KOPT-K1 (cell line): Measurements from ENCODE around the gene MAML3.

ENCODE experiments used
- H3K27ac ChIP-seq: fragments of 200-600 bp; sonication (generic); 2 replicates; pipeline ENCODE4 v1.5.1; 2016; ENCODE audit warnings: antibody characterized with exemption, mild to moderate bottlenecking, low read depth, low read length; ENCODE audit not compliant: poor library complexity, severe bottlenecking
- H3K36me3 ChIP-seq: fragments of 200-600 bp; sonication (generic); 2 replicates; pipeline ENCODE4 v1.5.1; 2017; ENCODE audit warnings: antibody characterized with exemption, mild to moderate bottlenecking, low read length, moderate library complexity; ENCODE audit not compliant: insufficient read depth
- H3K9me3 ChIP-seq: fragments of 200-600 bp; sonication (generic); 2 replicates; pipeline ENCODE4 v1.5.1; 2017; ENCODE audit warnings: antibody characterized with exemption, low read length, mild to moderate bottlenecking; ENCODE audit not compliant: insufficient read depth, poor library complexity, severe bottlenecking

The MAML3 gene

GRCh38 chr4:139684351-139684750 lies 469.6 kb downstream of the MAML3 start:
- Histone ChIP-seq H3K27ac (no peak overlapping the region), H3K36me3 (no peaks in the 10 kb centered on the region; the same call in 1 of the 2 replicates)

DNA sequence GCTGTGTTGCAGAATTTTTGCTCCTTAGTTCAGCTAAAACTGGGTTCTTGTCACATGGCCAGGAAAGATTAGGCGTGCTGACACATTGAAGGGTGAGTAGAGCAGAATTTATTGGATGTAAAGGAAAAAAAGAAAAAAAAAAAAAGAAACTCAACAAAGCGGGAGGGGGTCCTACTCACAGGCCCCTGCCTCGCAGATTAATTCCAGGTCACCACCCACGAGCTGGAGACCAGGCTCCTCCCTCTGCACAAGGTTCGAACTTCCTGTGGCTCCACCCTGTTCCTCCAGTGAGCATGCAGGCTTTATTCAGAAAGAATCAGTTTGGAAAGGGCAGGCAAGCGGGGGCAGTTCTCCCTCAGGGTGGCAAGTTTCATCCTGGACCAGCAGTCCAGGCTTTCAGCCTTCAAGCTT lies 471.2 kb downstream of the MAML3 start:
- peaks cover 14% of the 10 kb centered on the region for H3K9me3 ChIP-seq
- no peaks in the 10 kb centered on the region; the same call in 1 of the 2 replicates for H3K36me3 ChIP-seq
- no peak overlapping the region for H3K27ac ChIP-seq

More at GRCh38 chr4:139684351-139684750, 469.6 kb downstream of the MAML3 start:
- peaks cover 14% of the 10 kb centered on the region for H3K9me3 ChIP-seq

- Histone ChIP-seq H3K27ac (no peak overlapping the region), H3K9me3 (peaks cover 14% of the 10 kb centered on the region), H3K36me3 (no peaks in the 10 kb centered on the region; the same call in 1 of the 2 replicates)
Observed at GRCh38 chr4:139682309-139682708, 471.7 kb downstream of the MAML3 start.

- Histone ChIP-seq H3K27ac (no peak overlapping the region), H3K36me3 (no peaks in the 10 kb centered on the region; the same call in 1 of the 2 replicates), H3K9me3 (no peaks in the 10 kb centered on the region)
Observed at GRCh38 chr4:139676913-139677585, 476.9 kb downstream of the MAML3 start.

GRCh38 chr4:139676365-139676764 lies 477.6 kb downstream of the MAML3 start:
- Histone ChIP-seq H3K27ac (no peak overlapping the region), H3K9me3 (no peaks in the 10 kb centered on the region), H3K36me3 (no peaks in the 10 kb centered on the region; the same call in 1 of the 2 replicates)

DNA sequence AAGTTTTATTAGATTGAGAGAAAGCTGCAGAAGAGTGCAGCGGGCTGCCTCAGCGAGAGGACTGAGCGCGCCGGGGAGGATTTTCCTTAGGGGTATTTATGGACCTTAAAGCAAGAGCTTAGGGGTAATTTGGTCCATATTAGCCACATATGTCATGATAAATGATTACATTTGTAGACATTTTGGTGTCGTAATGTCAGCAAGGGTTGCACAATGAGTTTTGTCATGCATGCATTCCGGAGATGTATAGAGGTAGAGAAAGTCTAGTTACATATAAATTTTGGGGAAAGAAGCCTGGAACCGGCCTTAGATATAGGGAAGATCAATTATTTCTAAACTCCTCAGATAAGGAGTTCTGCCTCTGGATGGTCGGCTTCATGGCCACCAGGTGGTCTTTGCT lies 478.3 kb downstream of the MAML3 start:
- no peak overlapping the region for H3K27ac ChIP-seq

GRCh38 chr4:139674875-139675550 lies 479.0 kb downstream of the MAML3 start:
- Histone ChIP-seq H3K9me3 (no peaks in the 10 kb centered on the region), H3K36me3 (no peaks in the 10 kb centered on the region; the same call in 1 of the 2 replicates), H3K27ac (no peak overlapping the region)

More for the DNA sequence above, 478.3 kb downstream of the MAML3 start:
- Histone ChIP-seq H3K36me3 (no peaks in the 10 kb centered on the region; the same call in 1 of the 2 replicates), H3K9me3 (no peaks in the 10 kb centered on the region)

DNA sequence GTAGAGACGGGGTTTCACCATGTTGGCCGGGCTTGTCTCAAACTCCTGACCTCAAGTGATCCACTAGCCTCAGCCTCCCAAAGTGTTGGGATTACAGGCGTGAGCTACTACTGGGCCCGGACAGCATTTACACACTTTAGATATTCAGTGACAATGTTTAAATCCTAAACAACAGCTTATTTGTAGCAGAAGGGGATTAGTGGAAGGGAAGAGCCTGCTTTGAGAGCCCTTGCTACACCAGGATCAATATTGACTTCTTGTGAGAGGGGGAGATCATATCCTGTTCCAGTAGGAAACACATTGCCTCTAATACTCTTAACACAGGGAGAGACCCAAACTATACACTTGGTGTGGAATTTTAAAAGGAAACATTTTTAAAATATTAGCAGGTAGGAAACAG lies 481.3 kb downstream of the MAML3 start:
- Histone ChIP-seq H3K9me3 (no peaks in the 10 kb centered on the region), H3K36me3 (no peaks in the 10 kb centered on the region), H3K27ac (no peak overlapping the region)

GRCh38 chr4:139672215-139672614 lies 481.8 kb downstream of the MAML3 start:
- Histone ChIP-seq H3K36me3 (no peaks in the 10 kb centered on the region), H3K27ac (no peak overlapping the region), H3K9me3 (no peaks in the 10 kb centered on the region)

DNA sequence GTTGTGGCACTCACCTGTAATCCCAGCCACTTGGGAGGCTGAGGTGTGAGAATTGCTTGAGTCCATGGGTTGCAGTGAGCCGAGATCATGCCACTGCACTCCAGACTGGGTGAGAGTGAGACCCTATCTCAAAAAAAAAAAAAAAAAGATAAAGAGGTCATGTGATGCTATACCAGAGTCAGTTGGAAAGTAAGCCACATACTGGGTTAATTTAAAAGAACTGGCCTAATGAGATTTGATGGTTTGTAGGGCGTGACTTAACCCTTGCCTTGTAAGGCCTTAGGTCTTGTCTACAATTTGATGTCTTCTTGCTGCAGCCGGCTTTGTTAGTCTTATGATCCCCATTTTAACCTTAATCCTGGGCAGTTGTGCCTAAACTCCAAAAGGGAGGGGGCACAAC lies 483.2 kb downstream of the MAML3 start:
- Histone ChIP-seq H3K36me3 (no peaks in the 10 kb centered on the region), H3K9me3 (no peaks in the 10 kb centered on the region)

DNA sequence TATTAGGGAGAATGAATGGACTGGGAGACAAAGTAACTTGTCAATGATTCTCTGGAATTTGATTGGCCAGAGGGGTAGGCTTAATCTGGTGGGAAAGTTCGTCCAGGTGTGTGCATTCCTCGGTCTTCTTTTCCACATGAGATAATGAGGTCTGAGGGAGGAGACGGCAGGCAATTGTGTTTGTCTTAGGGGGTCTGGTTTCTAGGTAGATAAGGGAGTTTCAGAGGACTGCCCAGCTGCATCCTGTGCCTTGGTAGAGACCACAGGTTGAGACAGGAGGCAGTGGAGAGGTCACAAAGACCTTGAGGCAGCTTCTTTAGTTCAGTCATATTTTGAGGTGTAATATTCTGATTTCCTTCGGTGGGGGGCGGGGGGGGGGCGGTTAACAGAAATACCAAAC lies 484.1 kb downstream of the MAML3 start:
- Histone ChIP-seq H3K36me3 (no peaks in the 10 kb centered on the region), H3K27ac (no peak overlapping the region), H3K9me3 (no peaks in the 10 kb centered on the region)

More for the DNA sequence above, 483.2 kb downstream of the MAML3 start:
- H3K27ac ChIP-seq: no peak overlapping the region

DNA sequence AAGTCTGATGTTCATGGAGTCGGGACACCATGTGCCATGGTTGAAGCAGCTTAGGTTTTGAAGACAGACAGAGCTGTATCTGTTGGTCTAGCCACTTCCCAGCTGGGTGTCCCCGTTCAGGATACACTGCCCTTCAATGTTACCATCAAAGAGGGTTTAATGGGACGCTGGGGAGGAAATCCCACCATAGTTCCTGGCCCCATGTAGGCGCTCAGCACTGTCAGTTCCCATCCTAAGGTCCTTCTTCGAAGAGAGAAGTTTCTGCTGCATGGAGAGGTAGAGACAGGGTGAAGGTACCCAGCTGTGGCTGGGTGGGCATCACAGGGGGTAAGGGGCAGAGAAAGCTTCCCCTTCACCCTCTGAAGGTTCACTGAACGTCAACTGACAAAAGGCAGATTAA lies 484.6 kb downstream of the MAML3 start:
- H3K9me3 ChIP-seq: no peaks in the 10 kb centered on the region
- no peak overlapping the region for H3K27ac ChIP-seq
- no peaks in the 10 kb centered on the region for H3K36me3 ChIP-seq

DNA sequence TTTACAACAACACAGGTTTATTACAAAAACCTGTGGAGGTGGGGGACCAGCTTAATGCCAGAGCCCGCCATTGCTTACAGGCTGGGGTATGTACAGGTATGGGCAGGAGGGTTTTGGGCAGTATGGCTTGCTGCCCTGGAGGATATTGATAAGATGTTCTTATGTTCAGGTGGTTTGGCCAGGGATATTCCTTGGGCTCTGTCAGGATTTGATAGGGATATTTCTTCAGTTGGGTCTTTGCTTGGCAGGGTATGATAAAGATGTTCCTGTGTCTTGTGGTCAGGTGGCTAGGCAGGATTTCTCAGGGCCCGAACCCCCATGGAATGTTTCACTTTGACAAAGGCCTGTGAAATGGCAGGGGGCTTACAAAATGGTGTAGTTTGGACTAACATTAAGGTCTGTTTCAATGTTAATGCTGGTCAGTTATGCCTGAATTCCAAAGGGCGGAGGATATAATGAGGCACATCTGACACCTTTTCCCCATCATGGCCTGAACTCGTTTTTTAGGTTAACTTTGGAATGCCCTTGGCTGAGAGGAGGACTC lies 485.3 kb downstream of the MAML3 start:
- Histone ChIP-seq H3K27ac (no peak overlapping the region), H3K36me3 (no peaks in the 10 kb centered on the region), H3K9me3 (no peaks in the 10 kb centered on the region)

DNA sequence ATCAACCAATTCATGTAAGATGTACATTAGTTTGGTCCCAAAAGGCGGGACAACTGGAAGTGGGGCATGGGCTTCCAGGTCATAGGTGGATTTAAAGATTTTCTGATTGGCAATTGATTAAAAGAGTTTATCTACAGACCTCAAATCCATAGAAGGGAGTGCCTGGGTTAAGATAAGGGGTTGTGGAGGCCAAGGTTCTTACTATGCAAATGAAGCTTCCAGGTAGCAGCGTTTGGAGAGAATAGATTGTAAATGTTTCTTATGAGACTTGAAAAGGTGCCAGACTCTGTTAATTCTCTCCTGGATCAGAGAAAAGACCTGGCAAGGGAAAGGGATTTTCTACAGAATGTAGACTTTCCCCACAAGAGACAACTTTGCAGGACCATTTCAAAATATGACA lies 485.9 kb downstream of the MAML3 start:
- Histone ChIP-seq H3K27ac (no peak overlapping the region), H3K36me3 (no peaks in the 10 kb centered on the region), H3K9me3 (no peaks in the 10 kb centered on the region)
